Neural progenitor cell (in vitro differentiated cells): ENCODE data around the gene NEGR1. TPM values are rescaled to one million over a fixed set of nuclear protein-coding genes. Genes with fewer than 3 reads are reported as not detected.

Experiments used
- DNase-seq: peaks from one replicate; pipeline ENCODE4 v3.0.0-alpha.2; 2016; ENCODE audit warnings: low spot score
- H2AFZ ChIP-seq: fragments of 200-600 bp; sonication (generic); replicated peaks from 2 replicates; pipeline ENCODE4 v1.6.1; 2016; ENCODE audit warnings: antibody characterized with exemption
- H3F3A ChIP-seq: fragments of 200-600 bp; sonication (generic); 2 replicates; pipeline ENCODE4 v1.6.1; 2016; ENCODE audit warnings: antibody characterized with exemption, low read depth
- H3K27ac ChIP-seq: fragments of 200-600 bp; sonication (generic); 2 replicates; pipeline ENCODE4 v1.5.1; 2016; ENCODE audit warnings: mild to moderate bottlenecking
- H3K27me3 ChIP-seq: fragments of 200-600 bp; sonication (generic); 2 replicates; pipeline ENCODE4 v1.6.1; 2016; ENCODE audit warnings: mild to moderate bottlenecking, moderate library complexity
- H3K36me3 ChIP-seq: fragments of 200-600 bp; sonication (generic); 2 replicates; pipeline ENCODE4 v1.5.1; 2016
- H3K4me1 ChIP-seq: fragments of 200-600 bp; sonication (generic); 2 replicates; pipeline ENCODE4 v1.6.1; 2016; ENCODE audit warnings: mixed run types
- H3K4me2 ChIP-seq: fragments of 200-600 bp; sonication (generic); 2 replicates; pipeline ENCODE4 v1.6.1; 2016
- H3K4me3 ChIP-seq: fragments of 200-600 bp; sonication (generic); 2 replicates; pipeline ENCODE4 v1.5.1; 2016
- H3K79me2 ChIP-seq: fragments of 200-600 bp; sonication (generic); 2 replicates; pipeline ENCODE4 v1.6.1; 2016; ENCODE audit warnings: low read depth
- H3K9ac ChIP-seq: fragments of 200-600 bp; sonication (generic); 2 replicates; pipeline ENCODE4 v1.6.1; 2016
- H3K9me3 ChIP-seq: fragments of 200-600 bp; sonication (generic); 2 replicates; pipeline ENCODE4 v1.5.1; 2016; ENCODE audit warnings: low read depth
- H4K20me1 ChIP-seq: fragments of 200-600 bp; sonication (generic); 2 replicates; pipeline ENCODE4 v1.6.1; 2016; ENCODE audit warnings: low read depth
- H3K27ac Mint-ChIP-seq: 3 replicates; pipeline ENCODE4 v1.8.0; 2021; ENCODE audit warnings: mixed read lengths
- H3K27me3 Mint-ChIP-seq: 2 replicates; pipeline ENCODE4 v1.8.0; 2022; ENCODE audit warnings: low read depth, mild to moderate bottlenecking, inconsistent platforms, moderate library complexity, mixed read lengths; ENCODE audit not compliant: insufficient read depth
- H3K36me3 Mint-ChIP-seq: 3 replicates; pipeline ENCODE4 v1.8.0; 2021; ENCODE audit warnings: mixed read lengths
- H3K4me1 Mint-ChIP-seq: 3 replicates; pipeline ENCODE4 v1.8.0; 2021; ENCODE audit warnings: mixed read lengths
- H3K4me3 Mint-ChIP-seq: 3 replicates; pipeline ENCODE4 v1.8.0; 2021; ENCODE audit warnings: mild to moderate bottlenecking, moderate library complexity, mixed read lengths
- H3K9me3 Mint-ChIP-seq: 3 replicates; pipeline ENCODE4 v1.8.0; 2020; ENCODE audit warnings: mixed read lengths
- CTCF ChIP-seq: fragments of 200-600 bp; sonication (generic); IDR thresholded peaks from 2 replicates; pipeline ENCODE4 v1.5.1; 2017; ENCODE audit warnings: antibody characterized with exemption, mild to moderate bottlenecking
- EZH2 ChIP-seq: fragments of 200-600 bp; sonication (generic); IDR thresholded peaks from 2 replicates; pipeline ENCODE4 v1.6.1; 2017; ENCODE audit warnings: antibody characterized with exemption, mild to moderate bottlenecking, moderate library complexity
- EZH2phosphoT487 ChIP-seq: fragments of 200-600 bp; sonication (generic); IDR thresholded peaks from 2 replicates; pipeline ENCODE4 v1.6.1; 2017; ENCODE audit warnings: antibody characterized with exemption
- total RNA-seq: library from RNA; depleted of rRNA; stranded (reverse); fragments of >200 nt; gene quantifications from 2 replicates; pipeline ENCODE4 v1.2.3, GENCODE V29; 2015; ENCODE audit warnings: low replicate concordance

Gene NEGR1
- total RNA-seq, 1 donor from 2014 or later, result 0.62 TPM

GRCh38 chr1:71548398-71548890 is 733.9 kb downstream of the NEGR1 start:
- Histone ChIP-seq H3K36me3 (no peaks in the 10 kb centered on the region), H4K20me1 (no peaks in the 10 kb centered on the region), H3K9me3 (no peaks in the 10 kb centered on the region), H3K4me1 (no peaks in the 10 kb centered on the region), H3F3A (no peaks in the 10 kb centered on the region), H3K4me2 (no peak overlapping the region), H3K27ac (no peak overlapping the region), H3K4me3 (no peak overlapping the region), H2AFZ (no peak overlapping the region), H3K9ac (no peak overlapping the region), H3K79me2 (no peaks in the 10 kb centered on the region), H3K27me3 (no peaks in the 10 kb centered on the region)
- Mint-ChIP-seq H3K36me3 (no peaks in the 10 kb centered on the region), H3K4me1 (no peaks in the 10 kb centered on the region), H3K9me3 (no peaks in the 10 kb centered on the region), H3K27ac (no peak overlapping the region), H3K27me3 (no peaks in the 10 kb centered on the region), H3K4me3 (no peak overlapping the region)
- TF ChIP-seq EZH2phosphoT487, result no peak
- TF ChIP-seq EZH2, result no peak
- no peak for TF ChIP-seq CTCF
- no peak for DNase-seq

GRCh38 chr1:71542155-71542554 is 740.2 kb downstream of the NEGR1 start:
- Histone ChIP-seq H3K36me3 (no peaks in the 10 kb centered on the region), H3K27me3 (no peaks in the 10 kb centered on the region), H3K4me3 (no peak overlapping the region), H3K4me1 (no peaks in the 10 kb centered on the region), H3F3A (no peaks in the 10 kb centered on the region), H3K4me2 (no peak overlapping the region), H3K9ac (no peak overlapping the region), H3K79me2 (no peaks in the 10 kb centered on the region), H3K27ac (no peak overlapping the region), H3K9me3 (no peaks in the 10 kb centered on the region), H4K20me1 (no peaks in the 10 kb centered on the region), H2AFZ (no peak overlapping the region)
- DNase-seq, result no peak
- Mint-ChIP-seq H3K27ac (no peak overlapping the region), H3K9me3 (no peaks in the 10 kb centered on the region), H3K4me3 (no peak overlapping the region), H3K27me3 (no peaks in the 10 kb centered on the region), H3K36me3 (no peaks in the 10 kb centered on the region), H3K4me1 (no peaks in the 10 kb centered on the region)
- no peak for TF ChIP-seq EZH2phosphoT487
- TF ChIP-seq EZH2, result no peak
- TF ChIP-seq CTCF, result no peak

- no peak overlapping the region for H3K27ac ChIP-seq
- H3K27me3 ChIP-seq, result no peaks in the 10 kb centered on the region
- no peaks in the 10 kb centered on the region for H3K9me3 Mint-ChIP-seq
- H3K4me2 ChIP-seq, result no peak overlapping the region
- H3K36me3 Mint-ChIP-seq, result no peaks in the 10 kb centered on the region
- no peak for DNase-seq
- H3K9ac ChIP-seq, result no peak overlapping the region
- no peaks in the 10 kb centered on the region for H3K4me1 ChIP-seq
- H3F3A ChIP-seq, result no peaks in the 10 kb centered on the region
- H2AFZ ChIP-seq, result no peak overlapping the region
- H4K20me1 ChIP-seq, result no peaks in the 10 kb centered on the region
- H3K4me1 Mint-ChIP-seq, result no peaks in the 10 kb centered on the region
- no peaks in the 10 kb centered on the region for H3K27me3 Mint-ChIP-seq
- H3K4me3 ChIP-seq, result no peak overlapping the region
- H3K4me3 Mint-ChIP-seq, result no peak overlapping the region
- H3K36me3 ChIP-seq, result no peaks in the 10 kb centered on the region
- no peaks in the 10 kb centered on the region for H3K9me3 ChIP-seq
- H3K79me2 ChIP-seq, result no peaks in the 10 kb centered on the region
- no peak for TF ChIP-seq CTCF
- no peak overlapping the region for H3K27ac Mint-ChIP-seq
Measured at GRCh38 chr1:71533950-71534349, 748.4 kb downstream of the NEGR1 start.

GRCh38 chr1:71532343-71532742 is 750.0 kb downstream of the NEGR1 start:
- no peaks in the 10 kb centered on the region for H3K36me3 Mint-ChIP-seq
- no peaks in the 10 kb centered on the region for H4K20me1 ChIP-seq

More at GRCh38 chr1:71532343-71532742, 750.0 kb downstream of the NEGR1 start:
- Mint-ChIP-seq H3K27me3 (no peaks in the 10 kb centered on the region), H3K4me3 (no peak overlapping the region), H3K9me3 (no peaks in the 10 kb centered on the region), H3K4me1 (no peaks in the 10 kb centered on the region), H3K27ac (no peak overlapping the region)
- TF ChIP-seq EZH2 (no peak), CTCF (no peak), EZH2phosphoT487 (no peak)
- no peak for DNase-seq
- Histone ChIP-seq H3K27ac (no peak overlapping the region), H2AFZ (no peak overlapping the region), H3K9me3 (no peaks in the 10 kb centered on the region), H3K36me3 (no peaks in the 10 kb centered on the region), H3K27me3 (no peaks in the 10 kb centered on the region), H3K79me2 (no peaks in the 10 kb centered on the region), H3F3A (no peaks in the 10 kb centered on the region), H3K4me3 (no peak overlapping the region), H3K4me1 (no peaks in the 10 kb centered on the region), H3K9ac (no peak overlapping the region), H3K4me2 (no peak overlapping the region)
